Measurements from ENCODE around the gene CDK5. TPM values are rescaled to one million over a fixed set of nuclear protein-coding genes. Genes with fewer than 3 reads are reported as not detected.
"Not testable (repeated sequence)": the region's sequence is repeated elsewhere in the genome, so short reads cannot be mapped to it uniquely, and the experiment has no call there.

Gene CDK5
- total and polyA plus RNA-seq, 9 donors = 2.7 to 9.4 (median 4.1) TPM

DNA sequence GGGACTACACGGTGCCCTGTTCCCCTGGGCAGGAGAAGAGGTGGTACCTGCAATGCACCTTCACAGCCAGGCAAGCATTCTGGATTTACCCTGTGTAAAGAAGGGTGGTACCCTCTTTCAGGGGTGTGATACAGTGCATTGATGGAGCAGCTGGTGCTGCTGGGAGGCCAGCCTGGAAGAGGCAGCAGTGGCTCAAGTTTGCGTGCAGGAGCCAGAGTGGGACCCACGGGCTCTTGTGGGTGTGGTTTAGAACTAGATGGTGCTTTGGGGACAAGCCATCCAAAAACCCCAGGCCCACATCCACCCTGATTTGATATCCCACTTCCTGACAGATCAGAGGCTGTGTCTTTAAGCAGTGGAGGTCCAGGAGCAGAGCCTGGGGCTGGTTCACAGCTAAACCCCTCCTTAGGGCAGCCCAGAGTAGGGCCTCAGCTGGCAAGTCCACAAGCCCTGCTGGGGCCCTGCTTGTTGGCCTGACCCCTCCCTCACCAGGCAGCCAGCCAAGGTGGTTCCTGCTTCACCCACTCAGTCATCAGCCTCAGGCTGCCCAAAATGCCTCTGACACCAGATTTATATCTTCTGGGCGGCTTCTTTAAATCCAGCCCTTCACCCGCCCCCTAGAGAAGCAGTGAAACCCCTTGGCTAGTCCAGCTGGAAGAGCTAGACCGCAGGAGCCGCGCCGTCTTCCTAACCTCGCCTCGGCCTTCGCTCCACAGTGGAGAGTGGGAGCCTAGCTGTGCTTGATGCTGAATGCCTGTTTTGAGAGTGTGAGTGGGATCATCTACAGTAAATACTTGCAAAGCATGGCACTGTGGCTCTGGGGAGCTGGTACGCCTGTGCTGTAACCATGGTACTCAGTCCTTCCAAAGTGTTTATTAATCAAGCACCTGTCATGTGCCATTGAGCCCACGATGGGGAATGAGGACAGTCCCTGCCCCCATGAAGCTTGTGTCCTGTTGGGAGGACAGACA, 10.8 kb downstream of the CDK5 start:
- H3K27me3 ChIP-seq = no peaks in the 10 kb centered on the region
- peaks cover 3% of the 10 kb centered on the region for H3K4me1 ChIP-seq (ENCODE audit: insufficient read depth)
- peak in 2 of 5 donors; percentile 59 to 61 for DNase-seq
- H3K27ac ChIP-seq = no peak overlapping the region
- H3K4me3 ChIP-seq = no peak overlapping the region
- no peaks in the 10 kb centered on the region for H3K9me3 ChIP-seq
- TF ChIP-seq, protein P1, sequence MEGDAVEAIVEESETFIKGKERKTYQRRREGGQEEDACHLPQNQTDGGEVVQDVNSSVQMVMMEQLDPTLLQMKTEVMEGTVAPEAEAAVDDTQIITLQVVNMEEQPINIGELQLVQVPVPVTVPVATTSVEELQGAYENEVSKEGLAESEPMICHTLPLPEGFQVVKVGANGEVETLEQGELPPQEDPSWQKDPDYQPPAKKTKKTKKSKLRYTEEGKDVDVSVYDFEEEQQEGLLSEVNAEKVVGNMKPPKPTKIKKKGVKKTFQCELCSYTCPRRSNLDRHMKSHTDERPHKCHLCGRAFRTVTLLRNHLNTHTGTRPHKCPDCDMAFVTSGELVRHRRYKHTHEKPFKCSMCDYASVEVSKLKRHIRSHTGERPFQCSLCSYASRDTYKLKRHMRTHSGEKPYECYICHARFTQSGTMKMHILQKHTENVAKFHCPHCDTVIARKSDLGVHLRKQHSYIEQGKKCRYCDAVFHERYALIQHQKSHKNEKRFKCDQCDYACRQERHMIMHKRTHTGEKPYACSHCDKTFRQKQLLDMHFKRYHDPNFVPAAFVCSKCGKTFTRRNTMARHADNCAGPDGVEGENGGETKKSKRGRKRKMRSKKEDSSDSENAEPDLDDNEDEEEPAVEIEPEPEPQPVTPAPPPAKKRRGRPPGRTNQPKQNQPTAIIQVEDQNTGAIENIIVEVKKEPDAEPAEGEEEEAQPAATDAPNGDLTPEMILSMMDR (IDR thresholded peaks at IDR 0.05) = no peak
- TF ChIP-seq POLR2A (IDR thresholded peaks at IDR 0.05) (no peak), EP300 (IDR thresholded peaks at IDR 0.05) (no peak)
- intact Hi-C loops (cut with DNase I) = no loop called here
- WGBS, 3 donors = 26 to 32% (median 28%) methylated on average over 14 of the region's 14 CpGs
- no peaks in the 10 kb centered on the region for H3K36me3 ChIP-seq

DNA sequence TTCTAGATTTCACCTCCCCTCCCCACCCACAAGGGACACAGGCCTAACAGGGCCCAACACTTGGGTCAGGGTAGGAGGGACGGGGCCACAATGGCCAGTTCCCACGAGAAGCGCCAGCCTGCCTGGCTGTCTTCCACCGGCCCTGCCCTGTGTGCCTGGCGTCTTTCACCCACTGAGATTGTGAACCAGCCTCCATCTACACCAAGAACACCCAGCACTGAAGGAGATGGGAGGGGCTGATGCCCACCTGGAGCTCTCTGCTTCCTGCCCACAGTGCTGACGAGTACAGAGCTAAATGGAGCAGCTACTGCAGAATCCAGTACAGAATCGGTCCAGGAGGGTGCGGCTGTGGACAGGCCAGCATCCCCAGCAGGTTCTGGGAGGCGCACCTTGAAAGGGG, 11.7 kb downstream of the CDK5 start:
- no peak overlapping the region for H3K4me3 ChIP-seq
- no peak for DNase-seq
- WGBS, 3 donors = 80 to 83% (median 80%) methylated on average over 9 of the region's 9 CpGs
- no peak overlapping the region for H3K27ac ChIP-seq
- TF ChIP-seq, protein P1 (IDR thresholded peaks at IDR 0.05) = no peak
- TF ChIP-seq POLR2A (IDR thresholded peaks at IDR 0.05) (no peak), EP300 (IDR thresholded peaks at IDR 0.05) (no peak)
- no peaks in the 10 kb centered on the region for H3K27me3 ChIP-seq
- no peaks in the 10 kb centered on the region for H3K36me3 ChIP-seq
- intact Hi-C loops (cut with DNase I) = no loop called here
- no peaks in the 10 kb centered on the region for H3K9me3 ChIP-seq
- peaks cover 2% of the 10 kb centered on the region for H3K4me1 ChIP-seq (ENCODE audit: insufficient read depth)

DNA sequence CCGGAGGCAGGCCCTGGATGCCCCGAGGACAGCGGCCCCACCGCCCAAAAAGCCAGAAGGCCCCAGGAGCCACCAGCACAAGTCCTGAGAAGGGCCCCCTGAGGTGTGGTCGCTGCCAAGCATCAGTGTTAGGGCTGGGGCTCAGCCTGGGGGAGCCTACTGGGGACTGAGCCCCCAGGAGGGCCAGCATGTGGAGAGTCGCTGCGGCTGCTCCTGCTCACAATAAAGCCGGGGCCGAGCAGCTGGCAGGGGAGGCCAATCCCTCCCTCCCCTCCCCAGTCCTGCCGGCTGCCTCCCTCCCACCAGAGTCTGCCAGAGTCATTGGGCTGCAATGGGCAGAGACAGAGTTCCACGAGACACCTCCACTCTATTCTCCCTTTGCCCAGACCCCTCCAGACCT, 12.4 kb downstream of the CDK5 start:
- no peaks in the 10 kb centered on the region for H3K9me3 ChIP-seq
- H3K4me1 ChIP-seq (ENCODE audit: insufficient read depth) = no peaks in the 10 kb centered on the region
- no peak for DNase-seq
- H3K27ac ChIP-seq = no peak overlapping the region
- no peak for TF ChIP-seq POLR2A (IDR thresholded peaks at IDR 0.05)
- no peak for TF ChIP-seq EP300 (IDR thresholded peaks at IDR 0.05)
- TF ChIP-seq, protein P1 (IDR thresholded peaks at IDR 0.05) = no peak
- H3K27me3 ChIP-seq = no peaks in the 10 kb centered on the region
- no peak overlapping the region for H3K4me3 ChIP-seq
- intact Hi-C loops (cut with DNase I) = no loop called here
- 69 to 78% (median 71%) methylated on average over 11 of the region's 11 CpGs for WGBS, 3 donors
- H3K36me3 ChIP-seq = no peaks in the 10 kb centered on the region

DNA sequence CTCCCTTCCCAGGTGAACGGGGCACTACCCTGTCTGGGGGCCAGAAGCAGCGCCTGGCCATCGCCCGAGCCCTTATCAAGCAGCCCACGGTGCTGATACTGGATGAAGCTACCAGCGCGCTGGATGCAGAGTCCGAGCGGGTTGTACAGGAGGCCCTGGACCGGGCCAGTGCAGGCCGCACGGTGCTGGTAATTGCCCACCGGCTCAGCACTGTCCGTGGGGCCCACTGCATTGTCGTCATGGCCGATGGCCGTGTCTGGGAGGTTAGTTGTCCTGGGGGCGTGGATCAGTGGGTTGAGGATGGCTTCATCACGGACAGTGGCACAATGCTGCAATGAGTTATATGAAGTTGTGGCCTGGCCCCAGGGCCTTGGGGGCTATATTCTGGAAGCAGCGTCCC, 13.7 kb downstream of the CDK5 start:
- no peak for TF ChIP-seq EP300 (IDR thresholded peaks at IDR 0.05)
- TF ChIP-seq, protein P1 (IDR thresholded peaks at IDR 0.05) = no peak
- no peak for TF ChIP-seq POLR2A (IDR thresholded peaks at IDR 0.05)
- Histone ChIP-seq H3K4me1 (ENCODE audit: insufficient read depth) (peaks cover 5% of the 10 kb centered on the region), H3K9me3 (no peaks in the 10 kb centered on the region), H3K4me3 (no peak overlapping the region), H3K27ac (no peak overlapping the region), H3K36me3 (no peaks in the 10 kb centered on the region), H3K27me3 (no peaks in the 10 kb centered on the region)
- WGBS, 3 donors = 90 to 92% (median 91%) methylated on average over 12 to 20 of the region's 20 CpGs
- DNase-seq = no peak
- intact Hi-C loops (cut with DNase I) = no loop called here

DNA sequence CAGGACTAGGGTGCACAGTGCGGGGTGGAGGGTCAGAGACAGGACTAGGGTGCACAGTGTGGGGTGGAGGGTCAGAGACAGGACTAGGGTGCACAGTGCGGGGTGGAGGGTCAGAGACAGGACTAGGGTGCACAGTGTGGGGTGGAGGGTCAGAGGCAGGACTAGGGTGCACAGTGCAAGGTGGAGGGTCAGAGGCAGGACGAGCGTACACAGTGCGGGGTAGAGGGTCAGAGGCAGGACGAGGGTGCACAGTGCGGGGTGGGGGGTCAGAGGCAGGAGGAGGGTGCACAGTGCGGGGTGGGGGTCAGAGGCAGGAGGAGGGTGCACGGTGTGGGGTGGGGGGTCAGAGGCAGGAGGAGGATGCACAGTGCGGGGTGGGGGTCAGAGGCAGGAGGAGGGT, 14.2 kb downstream of the CDK5 start:
- H3K36me3 ChIP-seq; H3K27ac ChIP-seq; DNase-seq; H3K4me3 ChIP-seq; H3K27me3 ChIP-seq; H3K9me3 ChIP-seq; intact Hi-C loops (cut with DNase I); H3K4me1 ChIP-seq (ENCODE audit: insufficient read depth): not testable (repeated sequence)
- WGBS, 3 donors = 83 to 92% (median 89%) methylated on average over 9 to 10 of the region's 10 CpGs

Measured in ovary (tissue), 9 donors.